HUES6 (cell line): ENCODE data around the gene GRAMD2B.
"Not testable (repeated sequence)": the region's sequence is repeated elsewhere in the genome, so short reads cannot be mapped to it uniquely, and the experiment has no call there.

Source experiments
- H3K27ac ChIP-seq: 2 replicates; pipeline ENCODE4 v1.7.0; 2013; ENCODE audit warnings: low read depth, mild to moderate bottlenecking, low read length, inconsistent platforms
- H3K27me3 ChIP-seq: 2 replicates; pipeline ENCODE4 v1.6.1; 2013; ENCODE audit warnings: low read length; ENCODE audit not compliant: control insufficient read depth, insufficient read depth
- H3K36me3 ChIP-seq: 2 replicates; pipeline ENCODE4 v1.6.1; 2013; ENCODE audit warnings: low read length; ENCODE audit not compliant: control insufficient read depth, insufficient read depth
- H3K4me1 ChIP-seq: 2 replicates; pipeline ENCODE4 v1.6.1; 2013; ENCODE audit warnings: low read length; ENCODE audit not compliant: control insufficient read depth, insufficient read depth
- H3K4me3 ChIP-seq: 2 replicates; pipeline ENCODE4 v1.5.1; 2013; ENCODE audit warnings: low read depth, low read length
- H3K9ac ChIP-seq: one replicate; pipeline ENCODE4 v1.6.1; 2013; ENCODE audit warnings: mild to moderate bottlenecking, low read length
- H3K9me3 ChIP-seq: 2 replicates; pipeline ENCODE4 v1.6.1; 2013; ENCODE audit warnings: low read depth, low read length; ENCODE audit not compliant: control insufficient read depth, insufficient read depth

Gene GRAMD2B

DNA sequence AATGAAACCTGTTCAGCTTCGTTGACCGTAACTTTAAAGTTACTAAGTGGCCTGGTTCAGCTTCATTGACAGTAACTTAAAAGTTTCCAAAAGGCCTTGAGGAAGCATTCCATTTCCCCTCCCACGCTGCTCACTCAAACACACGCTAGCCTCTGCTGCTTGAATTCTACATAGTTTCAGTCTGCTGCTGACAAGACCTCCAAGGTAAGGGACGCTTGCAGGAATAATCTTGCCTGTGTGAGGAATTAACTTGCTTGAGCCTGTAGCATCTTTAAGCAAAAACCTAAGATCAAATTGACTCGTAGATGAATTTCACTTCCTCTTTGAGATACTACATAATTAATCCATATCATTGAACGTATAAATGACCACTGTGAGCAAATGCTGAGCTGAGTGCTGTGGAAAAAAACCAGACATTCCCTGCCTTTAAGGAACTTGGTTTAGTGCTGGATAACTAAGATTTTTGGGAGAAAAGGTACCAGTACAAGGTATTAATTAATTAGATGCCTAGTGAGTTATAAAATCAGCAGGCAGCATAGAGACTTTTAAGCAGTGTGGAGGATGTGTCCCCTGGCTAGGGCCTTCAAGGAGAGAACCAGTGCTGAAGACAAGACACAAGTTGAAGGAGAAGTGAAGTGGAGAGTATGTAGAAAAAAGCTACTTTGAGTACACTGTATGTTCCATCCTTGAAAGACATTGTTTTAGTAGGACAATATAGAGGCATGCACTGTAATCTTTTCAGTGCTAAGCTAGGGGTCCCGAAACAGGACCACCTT lies 39.2 kb downstream of the GRAMD2B start:
- no peak overlapping the region for H3K27ac ChIP-seq
- peaks cover 4% of the 10 kb centered on the region; the same call in 1 of the 2 replicates for H3K36me3 ChIP-seq
- H3K9ac ChIP-seq = no peak overlapping the region
- H3K4me3 ChIP-seq = no peak overlapping the region
- 0 out of 2 replicates have a peak, but pooled peaks cover 2% of the 10 kb centered on the region for H3K4me1 ChIP-seq
- peaks cover 39% of the 10 kb centered on the region for H3K27me3 ChIP-seq
- H3K9me3 ChIP-seq = no peaks in the 10 kb centered on the region

DNA sequence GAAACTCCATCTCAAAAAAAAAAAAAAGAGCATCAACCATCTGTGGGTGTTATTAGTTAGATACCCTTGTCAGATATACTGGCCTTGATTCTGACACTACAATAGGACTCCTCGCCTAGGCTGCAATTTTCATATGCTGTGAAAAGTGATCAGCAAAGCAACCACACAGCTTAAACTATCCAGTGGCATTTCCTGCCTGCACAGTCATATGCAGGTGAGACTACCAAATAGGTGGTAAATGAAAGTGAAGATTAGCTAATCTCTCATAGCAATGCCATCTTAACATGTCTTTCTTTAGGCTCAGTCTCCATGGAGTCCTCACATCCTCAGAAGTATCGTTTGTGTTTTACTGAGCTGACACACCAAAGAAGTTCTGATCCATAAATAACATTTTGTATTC lies 40.8 kb downstream of the GRAMD2B start:
- Histone ChIP-seq H3K4me3 (no peak overlapping the region), H3K9me3 (no peaks in the 10 kb centered on the region), H3K4me1 (0 out of 2 replicates have a peak, but pooled peaks cover 2% of the 10 kb centered on the region), H3K36me3 (peaks cover 4% of the 10 kb centered on the region; the same call in 1 of the 2 replicates), H3K27ac (no peak overlapping the region), H3K27me3 (peaks cover 39% of the 10 kb centered on the region), H3K9ac (no peak overlapping the region)

DNA sequence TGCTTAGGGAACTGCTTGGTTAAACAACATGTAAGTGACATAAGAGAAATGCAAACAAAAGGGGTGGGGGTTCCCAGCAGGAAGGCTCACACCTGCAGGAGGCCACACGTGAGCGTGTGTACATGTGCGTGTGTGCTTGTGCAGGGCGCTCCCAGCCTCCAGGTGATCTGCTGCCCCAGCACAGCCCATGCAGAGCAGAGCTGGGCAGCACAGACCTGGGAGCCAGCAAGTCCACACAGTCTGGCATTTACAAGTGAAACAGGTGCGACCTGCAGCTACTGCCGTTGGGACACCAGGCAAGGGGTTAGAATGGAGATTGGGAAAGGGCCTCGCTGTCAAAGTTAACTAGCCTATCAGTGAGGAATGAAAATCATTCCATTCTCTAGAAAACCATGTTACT lies 41.8 kb downstream of the GRAMD2B start:
- peaks cover 4% of the 10 kb centered on the region; the same call in 1 of the 2 replicates for H3K36me3 ChIP-seq

DNA sequence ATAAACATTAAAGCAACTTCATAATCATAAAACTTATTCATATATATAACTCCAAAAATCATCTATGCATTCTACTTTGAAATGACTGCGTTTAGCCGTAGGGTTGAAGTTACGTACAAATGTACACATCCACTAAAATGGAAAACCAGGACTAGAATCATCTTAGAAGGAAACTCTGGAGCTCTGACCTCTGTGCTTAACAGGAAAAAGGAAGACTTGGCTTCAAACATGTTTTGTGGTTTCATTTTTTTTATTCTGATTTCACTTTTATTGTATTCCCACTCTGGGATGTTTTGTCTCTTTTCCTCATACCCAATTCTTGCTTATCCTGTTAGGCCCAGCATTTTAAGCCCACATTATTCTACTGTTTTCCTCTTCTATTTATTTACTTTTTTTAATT lies 44.9 kb downstream of the GRAMD2B start:
- H3K27ac ChIP-seq = no peak overlapping the region
- no peak overlapping the region for H3K9ac ChIP-seq
- H3K4me3 ChIP-seq = no peak overlapping the region
- H3K9me3 ChIP-seq = no peaks in the 10 kb centered on the region
- H3K36me3 ChIP-seq = peaks cover 8% of the 10 kb centered on the region; the same call in 1 of the 2 replicates
- H3K4me1 ChIP-seq = peaks cover 15% of the 10 kb centered on the region; the same call in 1 of the 2 replicates
- H3K27me3 ChIP-seq = peaks cover 30% of the 10 kb centered on the region

More for the DNA sequence above, 41.8 kb downstream of the GRAMD2B start:
- Histone ChIP-seq H3K4me3 (no peak overlapping the region), H3K27me3 (peaks cover 39% of the 10 kb centered on the region), H3K27ac (no peak overlapping the region), H3K9ac (no peak overlapping the region), H3K4me1 (0 out of 2 replicates have a peak, but pooled peaks cover 2% of the 10 kb centered on the region), H3K9me3 (no peaks in the 10 kb centered on the region)

DNA sequence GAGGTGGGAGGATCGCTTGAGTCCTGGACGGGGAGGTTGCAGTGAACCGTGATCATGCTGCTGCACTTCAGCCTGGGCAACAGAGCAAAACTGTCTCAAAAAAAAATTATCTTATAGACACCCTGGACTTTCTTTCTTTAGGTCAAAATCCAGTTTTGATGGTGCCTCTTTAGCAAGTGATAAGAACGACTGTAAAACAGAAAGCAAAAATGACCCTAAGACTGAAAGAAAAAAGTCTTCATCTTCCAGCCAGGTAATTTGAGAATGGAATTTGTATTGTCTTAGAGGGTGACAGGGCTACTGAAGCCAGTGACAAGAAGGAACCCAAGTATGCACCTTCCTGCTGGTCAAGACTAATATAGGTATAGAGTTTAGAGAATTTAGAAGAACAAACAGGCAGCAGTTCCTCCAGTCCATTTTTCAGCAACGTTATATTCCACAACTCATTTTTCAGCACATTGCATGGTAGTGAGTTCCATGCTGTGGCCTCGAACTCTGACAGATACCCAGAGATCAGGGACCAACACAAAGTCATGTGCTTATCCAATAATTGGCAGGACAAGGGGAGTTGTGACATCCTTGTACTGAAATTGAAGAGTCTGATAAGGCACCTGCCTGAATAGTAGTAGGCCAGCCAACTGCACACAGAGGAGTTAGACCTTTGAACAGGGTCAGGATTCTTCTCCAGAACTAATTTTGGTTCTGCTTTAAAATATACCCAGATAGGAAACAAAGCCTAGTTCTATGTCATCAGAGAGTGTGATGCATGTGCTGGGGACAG lies 46.5 kb downstream of the GRAMD2B start:
- H3K4me1 ChIP-seq = peaks cover 12% of the 10 kb centered on the region; the same call in 1 of the 2 replicates

DNA sequence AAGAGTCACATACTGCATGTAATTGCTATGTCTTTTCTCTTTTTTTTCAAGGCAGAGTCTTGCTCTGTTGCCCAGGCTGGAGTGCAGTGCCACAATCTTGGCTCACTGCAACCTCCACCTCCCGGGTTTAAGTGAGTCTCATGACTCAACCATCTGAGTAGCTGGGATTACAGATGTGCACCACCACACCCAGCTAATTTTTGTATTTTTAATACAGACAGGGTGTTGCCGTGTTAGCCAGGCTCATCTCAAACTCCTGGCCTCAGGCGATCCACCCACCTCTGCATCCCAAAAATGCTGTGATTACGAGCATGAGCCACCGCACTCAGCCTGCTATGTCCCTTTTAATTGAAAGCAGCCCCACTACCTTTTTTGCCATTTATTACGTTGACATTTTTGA lies 47.3 kb downstream of the GRAMD2B start:
- H3K4me1 ChIP-seq = peaks cover 12% of the 10 kb centered on the region; the same call in 1 of the 2 replicates
- H3K4me3 ChIP-seq, H3K9me3 ChIP-seq, H3K9ac ChIP-seq, H3K27me3 ChIP-seq, H3K36me3 ChIP-seq, H3K27ac ChIP-seq: not testable (repeated sequence)

More for the DNA sequence above, 46.5 kb downstream of the GRAMD2B start:
- no peaks in the 10 kb centered on the region for H3K9me3 ChIP-seq
- H3K27ac ChIP-seq = no peak overlapping the region
- H3K27me3 ChIP-seq = peaks cover 16% of the 10 kb centered on the region
- H3K4me3 ChIP-seq = no peak overlapping the region
- no peak overlapping the region for H3K9ac ChIP-seq
- H3K36me3 ChIP-seq = peaks cover 8% of the 10 kb centered on the region; the same call in 1 of the 2 replicates

DNA sequence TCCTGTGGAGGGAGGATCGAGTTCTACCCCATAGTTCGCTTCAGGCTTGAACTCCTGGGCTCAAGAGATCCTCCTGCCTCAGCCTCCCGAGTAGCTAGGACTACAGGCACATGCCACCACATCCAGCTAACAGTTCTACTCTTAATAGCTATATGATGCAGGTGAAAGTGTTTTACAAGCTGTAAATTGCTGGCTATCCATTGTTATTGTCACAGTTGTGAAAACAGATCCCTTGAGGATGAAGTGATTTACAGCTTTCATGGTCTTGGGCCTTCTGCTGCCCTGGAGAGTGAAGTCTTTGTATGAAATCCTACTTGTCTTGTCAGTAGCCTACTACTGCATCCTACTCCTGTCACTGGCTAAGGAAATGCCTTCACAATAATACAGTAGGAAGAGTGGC lies 48.0 kb downstream of the GRAMD2B start:
- H3K9me3 ChIP-seq = no peaks in the 10 kb centered on the region
- H3K27me3 ChIP-seq = peaks cover under 1% of the 10 kb centered on the region; the same call in 1 of the 2 replicates
- H3K27ac ChIP-seq = no peak overlapping the region
- no peak overlapping the region for H3K9ac ChIP-seq
- H3K36me3 ChIP-seq = peaks cover 4% of the 10 kb centered on the region; the same call in 1 of the 2 replicates
- H3K4me1 ChIP-seq = peaks cover 12% of the 10 kb centered on the region; the same call in 1 of the 2 replicates
- H3K4me3 ChIP-seq = no peak overlapping the region

DNA sequence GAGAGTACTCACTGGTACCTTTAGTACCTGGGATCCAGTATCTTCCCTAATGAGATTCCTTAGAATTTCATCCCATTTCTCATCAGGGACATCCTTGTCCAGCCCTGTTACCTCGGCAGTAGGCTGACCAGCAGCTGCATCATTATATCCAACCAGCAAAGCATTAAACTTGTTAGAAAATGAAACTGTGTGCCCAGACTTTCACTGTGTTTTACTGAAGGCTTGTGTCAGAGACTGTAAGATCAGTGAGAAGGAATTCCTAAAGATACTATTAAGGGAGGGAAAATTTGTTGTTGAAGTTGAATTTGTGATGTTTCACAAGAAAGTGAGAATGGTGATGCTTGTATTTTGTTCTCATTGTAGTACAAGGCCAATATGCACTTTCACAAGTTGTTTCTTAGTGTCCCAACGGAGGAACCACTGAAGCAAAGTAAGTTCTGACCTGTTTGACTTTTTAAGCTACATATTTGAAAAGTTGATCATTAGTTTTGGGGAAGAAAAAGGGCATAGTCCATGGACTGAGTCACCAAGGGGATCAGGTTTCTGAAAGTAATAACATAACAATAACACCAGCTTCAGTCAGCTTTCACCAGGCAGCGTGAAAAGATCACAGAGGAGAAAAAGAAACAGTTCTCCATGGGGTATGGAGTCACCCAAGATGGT lies 48.8 kb downstream of the GRAMD2B start:
- Histone ChIP-seq H3K9ac (no peak overlapping the region), H3K36me3 (peaks cover 5% of the 10 kb centered on the region; the same call in 1 of the 2 replicates), H3K4me1 (peaks cover 12% of the 10 kb centered on the region; the same call in 1 of the 2 replicates), H3K9me3 (no peaks in the 10 kb centered on the region), H3K27me3 (no peaks in the 10 kb centered on the region), H3K27ac (no peak overlapping the region), H3K4me3 (no peak overlapping the region)

DNA sequence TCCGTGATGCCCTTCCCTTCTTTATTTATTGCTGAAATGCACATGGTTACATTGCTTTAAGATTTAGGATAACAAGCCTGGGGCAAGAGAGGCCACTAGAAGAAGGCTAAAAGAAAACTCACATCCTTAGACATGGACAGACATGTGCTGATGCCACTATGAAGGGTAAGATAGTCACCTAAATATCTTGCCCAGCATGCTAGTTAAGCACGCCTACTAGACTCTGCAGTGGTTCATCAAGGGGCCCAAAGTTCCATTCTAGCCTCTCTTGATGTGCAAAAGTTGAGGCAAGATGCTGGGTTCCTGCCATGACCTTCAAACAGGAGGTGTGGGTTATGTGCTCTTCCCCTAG lies 49.3 kb downstream of the GRAMD2B start:
- Histone ChIP-seq H3K9me3 (no peaks in the 10 kb centered on the region), H3K9ac (no peak overlapping the region), H3K4me1 (peaks cover 12% of the 10 kb centered on the region; the same call in 1 of the 2 replicates), H3K27me3 (no peaks in the 10 kb centered on the region), H3K27ac (no peak overlapping the region), H3K4me3 (no peak overlapping the region), H3K36me3 (peaks cover 6% of the 10 kb centered on the region; the same call in 1 of the 2 replicates)

DNA sequence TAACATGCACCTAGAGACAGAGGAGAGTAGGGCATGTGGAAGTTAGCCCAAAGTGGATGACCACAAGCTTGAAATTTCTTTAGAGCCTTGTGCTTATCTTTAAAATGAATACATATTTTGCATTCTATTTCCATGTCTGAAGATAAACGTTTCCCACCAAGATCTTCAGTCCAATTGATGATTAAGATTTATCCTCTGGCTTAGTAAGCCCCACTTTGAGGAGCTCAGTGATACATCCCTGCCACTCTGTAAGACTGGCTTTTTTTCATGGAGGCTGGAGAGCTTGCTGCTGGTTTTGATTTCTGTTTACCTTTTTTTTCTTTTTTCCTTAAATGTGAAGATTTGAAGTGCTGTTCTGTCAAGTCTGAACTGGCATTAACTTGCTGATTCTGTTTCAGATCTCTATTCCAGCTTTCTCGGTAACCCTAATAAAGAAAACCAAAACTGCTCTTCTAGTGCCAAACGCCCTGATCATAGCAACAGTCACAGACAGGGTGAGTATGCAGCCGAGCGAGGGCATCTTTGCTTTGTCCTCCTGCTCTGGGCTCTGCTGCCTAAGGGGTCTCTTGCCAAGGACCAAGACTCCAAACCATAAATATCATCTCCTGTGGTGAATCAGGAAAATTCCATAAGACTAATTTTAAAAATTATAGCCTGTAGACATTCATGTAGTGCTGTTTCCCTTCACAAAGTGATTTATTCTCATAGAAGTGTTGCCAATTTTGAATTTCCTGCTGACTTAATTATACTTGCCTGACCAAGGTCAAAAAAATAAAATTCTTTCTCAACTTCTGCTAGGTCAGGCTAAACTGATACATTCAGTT lies 54.3 kb downstream of the GRAMD2B start:
- Histone ChIP-seq H3K9me3 (no peaks in the 10 kb centered on the region), H3K4me3 (no peak overlapping the region), H3K36me3 (peaks cover 15% of the 10 kb centered on the region), H3K9ac (no peak overlapping the region), H3K4me1 (peaks cover 3% of the 10 kb centered on the region; the same call in 1 of the 2 replicates), H3K27ac (no peak overlapping the region), H3K27me3 (no peaks in the 10 kb centered on the region)
